ENCODE results near the gene SPPL2B.

Gene SPPL2B

GRCh38 chr19:2352121-2352520 is 23.6 kb downstream of the SPPL2B start:
- no peak for TF ChIP-seq CTCF (IDR thresholded peaks at IDR 0.05; ENCODE audit: low read length, missing control alignments)
- no peak for DNase-seq (ENCODE audit: low read depth)
- no peak overlapping the region for H3K4me3 ChIP-seq (replicated peaks; ENCODE audit: low read depth, low read length)

DNA sequence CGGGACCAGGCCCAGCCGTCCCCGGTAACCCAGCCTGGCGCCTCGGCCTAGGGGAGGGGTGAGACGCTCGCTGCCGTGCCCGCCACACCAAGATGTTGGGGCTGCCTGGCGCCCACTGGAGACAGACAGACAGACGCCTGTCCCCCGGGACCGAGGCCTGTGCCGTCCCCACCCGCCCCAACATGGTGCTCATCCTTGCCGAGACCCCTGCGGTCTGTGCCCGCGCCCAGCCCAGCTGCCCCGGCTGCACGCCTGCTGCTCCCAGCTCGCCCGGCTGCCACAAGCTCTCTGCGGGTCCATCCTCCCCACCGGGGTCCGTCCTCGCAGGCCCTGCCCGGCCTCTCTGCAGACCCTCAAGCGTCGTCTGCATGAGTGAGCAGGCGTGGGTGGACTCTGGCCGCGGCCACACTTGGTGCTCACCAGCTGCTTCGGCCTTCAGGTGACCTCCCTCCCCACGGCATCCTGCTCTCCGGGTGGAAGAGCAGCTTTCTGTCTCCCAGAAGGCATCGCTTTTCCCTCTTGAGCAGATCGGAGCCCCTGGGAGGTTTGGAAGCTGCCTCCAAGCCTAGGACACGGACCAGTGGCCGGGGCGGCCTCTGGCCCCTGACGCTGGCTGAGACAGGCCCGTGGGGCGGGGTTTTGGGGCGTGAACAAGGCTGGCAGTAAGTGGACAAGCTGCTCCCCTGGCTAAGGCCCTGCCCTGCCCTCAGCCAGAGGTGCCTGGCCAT is 24.8 kb downstream of the SPPL2B start:
- TF ChIP-seq CTCF (IDR thresholded peaks at IDR 0.05; ENCODE audit: low read length, missing control alignments), result no peak
- H3K4me3 ChIP-seq (replicated peaks; ENCODE audit: low read depth, low read length), result no peak overlapping the region
- no peak for DNase-seq (ENCODE audit: low read depth)

DNA sequence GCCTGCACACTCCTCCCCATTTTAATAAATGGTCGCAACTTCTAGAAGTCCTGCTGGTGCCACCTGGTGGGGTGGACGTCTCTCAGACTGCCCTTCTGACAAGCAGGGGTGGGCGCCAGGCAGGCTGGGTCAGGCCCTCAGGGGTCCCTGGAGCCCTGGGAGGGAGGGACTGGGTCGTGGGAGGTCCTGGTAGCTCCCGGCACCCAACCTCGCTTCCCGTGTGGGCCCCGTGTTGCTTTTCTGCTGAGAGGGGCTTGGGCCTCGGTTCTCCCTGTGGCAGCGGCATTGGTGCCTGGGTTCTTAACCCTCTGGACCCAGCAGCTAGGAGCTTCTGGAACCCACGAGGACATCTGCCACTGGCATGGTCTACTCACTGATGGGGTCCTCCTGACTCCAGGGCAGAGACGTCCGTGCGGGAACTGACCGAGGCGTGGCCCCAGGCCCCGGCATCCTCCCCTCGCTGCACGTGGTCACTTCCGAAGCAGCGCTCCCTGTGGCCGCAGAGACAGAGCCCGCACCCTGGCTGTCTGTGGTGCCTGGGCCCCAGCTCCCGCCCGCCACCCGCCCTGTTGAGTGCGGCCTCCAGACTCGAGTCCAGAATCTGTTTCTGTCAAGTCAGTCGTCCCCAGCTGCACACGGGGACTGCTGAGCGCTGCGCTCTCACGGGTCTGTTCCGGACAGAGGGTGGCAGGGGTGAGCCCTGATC is 25.6 kb downstream of the SPPL2B start:
- TF ChIP-seq CTCF (IDR thresholded peaks at IDR 0.05; ENCODE audit: low read length, missing control alignments), result no peak
- H3K4me3 ChIP-seq (replicated peaks; ENCODE audit: low read depth, low read length), result no peak overlapping the region
- DNase-seq (ENCODE audit: low read depth), result no peak

GRCh38 chr19:2354670-2355069 is 26.2 kb downstream of the SPPL2B start:
- TF ChIP-seq CTCF (IDR thresholded peaks at IDR 0.05; ENCODE audit: low read length, missing control alignments), result no peak
- DNase-seq (ENCODE audit: low read depth), result no peak
- H3K4me3 ChIP-seq (replicated peaks; ENCODE audit: low read depth, low read length), result no peak overlapping the region

DNA sequence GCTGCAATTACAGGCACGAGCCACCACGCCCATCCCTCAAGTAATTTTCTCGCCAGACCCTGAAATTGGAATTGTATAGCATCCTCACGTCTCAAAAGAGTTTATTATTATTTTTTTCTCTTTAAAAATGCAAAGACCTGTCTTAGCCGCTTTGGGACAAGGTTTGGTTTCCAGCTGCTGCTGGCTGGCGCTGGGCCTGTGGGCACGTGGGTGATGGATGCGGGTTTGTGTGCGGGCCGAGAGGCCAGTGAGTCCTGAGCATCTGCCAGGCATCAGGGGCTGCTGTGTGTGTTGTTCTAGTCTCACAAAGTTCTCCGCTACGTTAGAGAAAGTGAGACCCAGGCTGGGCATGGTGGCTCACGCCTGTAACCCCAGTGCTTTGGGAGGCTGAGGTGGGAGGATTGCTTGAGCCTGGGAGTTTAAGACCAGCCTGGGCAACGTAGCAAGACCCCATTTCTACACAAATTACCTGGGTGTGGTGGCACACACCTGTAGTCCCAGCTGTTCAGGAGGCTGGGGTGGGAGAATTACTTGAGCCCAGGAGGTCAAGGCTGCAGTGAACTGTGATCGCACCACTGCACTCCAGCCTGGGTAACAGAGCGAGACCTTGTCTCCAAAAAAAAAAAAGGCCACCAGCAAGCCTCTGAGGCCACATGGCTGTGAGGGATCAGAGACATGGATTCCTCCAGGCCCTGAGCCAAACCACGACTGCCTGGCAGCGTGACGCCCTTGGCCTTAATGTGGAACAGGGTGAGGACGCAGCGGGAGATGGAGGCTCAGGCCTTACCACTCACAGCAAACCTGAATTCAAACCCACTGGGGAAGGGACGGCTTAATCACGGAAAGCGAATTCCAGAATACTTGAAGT is 26.9 kb downstream of the SPPL2B start:
- no peak overlapping the region for H3K4me3 ChIP-seq (replicated peaks; ENCODE audit: low read depth, low read length)
- DNase-seq (ENCODE audit: low read depth), result no peak
- no peak for TF ChIP-seq CTCF (IDR thresholded peaks at IDR 0.05; ENCODE audit: low read length, missing control alignments)

DNA sequence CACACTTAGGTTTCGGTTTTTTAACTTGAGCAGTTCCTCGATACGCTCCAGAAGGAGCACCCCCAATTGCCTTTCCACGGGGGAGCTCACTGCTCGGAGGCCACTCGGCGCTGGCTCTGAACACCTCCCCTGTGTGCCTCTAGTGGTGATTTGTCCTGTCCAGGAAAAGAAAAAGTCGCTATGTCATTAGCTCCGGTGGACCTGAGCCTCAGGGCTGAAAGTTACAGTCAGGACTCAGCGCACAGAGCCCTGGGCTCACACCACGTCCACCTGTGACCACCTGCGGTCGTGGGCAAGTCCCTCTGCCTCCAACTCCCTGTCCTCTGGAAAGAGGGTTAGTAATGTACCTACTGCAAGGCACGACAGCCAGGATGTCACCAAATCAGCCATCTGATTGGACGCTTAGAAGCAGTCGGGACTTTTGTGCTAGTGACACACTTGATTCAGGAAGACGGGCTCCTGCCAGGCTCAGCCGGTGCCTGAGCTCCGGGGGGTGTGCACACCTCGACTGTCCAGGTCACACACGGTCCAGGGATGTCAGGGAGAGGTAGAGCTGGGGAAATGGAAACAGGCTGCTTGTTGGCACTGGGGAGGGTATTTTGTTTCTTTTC is 27.7 kb downstream of the SPPL2B start:
- DNase-seq (ENCODE audit: low read depth), result no peak
- H3K4me3 ChIP-seq (replicated peaks; ENCODE audit: low read depth, low read length), result no peak overlapping the region
- TF ChIP-seq CTCF (IDR thresholded peaks at IDR 0.05; ENCODE audit: low read length, missing control alignments), result no peak

Measured in fibroblast of pulmonary artery (primary cell).